Fibroblast of upper back skin (primary cell): ENCODE measurements around the gene DRC7.
A peak's percentile ranks its signal among the peaks of the same experiment; 100 is the strongest.

Experiments used
- DNase-seq: peaks from one replicate; pipeline ENCODE4 v3.0.0-alpha.2; 2013

The DRC7 gene

DNA sequence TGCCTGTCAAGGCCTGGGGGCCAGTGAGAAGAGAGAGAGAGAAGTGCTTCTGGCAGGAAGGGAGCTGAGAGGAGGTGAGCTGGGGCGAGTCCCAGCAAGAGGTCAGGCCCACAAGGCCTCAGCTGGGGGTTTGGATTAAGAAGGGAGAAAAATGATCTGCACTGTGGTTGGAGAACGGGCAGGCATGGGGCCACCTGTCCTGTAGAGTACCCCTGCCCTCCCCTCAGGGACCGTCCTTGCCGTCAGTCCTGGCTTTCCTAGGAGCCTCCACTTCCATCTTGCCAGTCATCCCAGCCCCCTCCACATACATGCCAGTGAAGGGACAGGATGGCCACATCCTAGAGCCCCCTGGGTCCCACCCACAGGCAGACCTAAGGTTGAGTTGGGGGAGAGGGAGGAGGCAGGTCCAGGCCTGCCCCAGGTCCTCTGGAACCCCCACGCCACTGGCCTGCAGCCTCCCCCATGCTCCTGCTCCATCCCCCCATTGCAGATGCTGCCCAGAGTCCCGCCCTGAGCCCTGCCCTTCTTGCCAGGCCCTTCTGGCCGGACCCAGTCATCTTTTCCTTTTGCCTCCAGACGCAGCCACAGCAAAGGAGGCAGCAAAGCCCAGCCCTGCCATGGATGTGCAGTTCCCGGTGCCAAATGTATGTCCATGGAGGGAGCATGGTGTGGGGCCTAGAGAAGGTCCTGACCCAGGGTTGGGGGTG, 59.9 kb downstream of the DRC7 start:
- DNase-seq: no peak

DNA sequence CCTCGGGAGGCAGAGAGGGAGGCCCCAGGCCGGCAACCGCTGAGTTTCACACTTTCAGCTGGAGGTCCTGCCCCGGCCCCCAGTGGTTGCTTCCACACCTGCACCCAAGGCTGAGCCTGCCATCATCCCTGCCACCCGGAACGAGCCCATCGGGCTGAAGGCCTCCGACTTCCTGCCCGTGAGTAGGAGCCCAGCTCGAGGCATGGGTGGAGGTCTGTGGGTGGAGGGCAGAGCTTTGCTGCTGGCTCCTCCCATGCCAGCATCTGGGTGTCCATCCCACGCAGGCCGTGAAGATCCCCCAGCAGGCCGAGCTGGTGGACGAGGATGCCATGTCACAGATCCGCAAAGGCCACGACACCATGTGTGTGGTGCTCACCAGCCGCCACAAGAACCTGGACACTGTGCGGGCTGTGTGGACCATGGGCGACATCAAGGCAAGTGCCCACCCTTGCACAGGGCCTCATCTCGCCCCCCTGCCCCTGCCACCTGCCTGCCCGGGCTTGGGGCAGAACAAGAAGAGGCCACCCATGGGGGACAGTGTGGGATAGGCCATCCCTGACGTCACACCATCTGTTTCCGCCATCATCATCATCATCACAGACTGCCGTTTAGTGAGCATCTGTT, 60.6 kb downstream of the DRC7 start:
- DNase-seq: no peak

DNA sequence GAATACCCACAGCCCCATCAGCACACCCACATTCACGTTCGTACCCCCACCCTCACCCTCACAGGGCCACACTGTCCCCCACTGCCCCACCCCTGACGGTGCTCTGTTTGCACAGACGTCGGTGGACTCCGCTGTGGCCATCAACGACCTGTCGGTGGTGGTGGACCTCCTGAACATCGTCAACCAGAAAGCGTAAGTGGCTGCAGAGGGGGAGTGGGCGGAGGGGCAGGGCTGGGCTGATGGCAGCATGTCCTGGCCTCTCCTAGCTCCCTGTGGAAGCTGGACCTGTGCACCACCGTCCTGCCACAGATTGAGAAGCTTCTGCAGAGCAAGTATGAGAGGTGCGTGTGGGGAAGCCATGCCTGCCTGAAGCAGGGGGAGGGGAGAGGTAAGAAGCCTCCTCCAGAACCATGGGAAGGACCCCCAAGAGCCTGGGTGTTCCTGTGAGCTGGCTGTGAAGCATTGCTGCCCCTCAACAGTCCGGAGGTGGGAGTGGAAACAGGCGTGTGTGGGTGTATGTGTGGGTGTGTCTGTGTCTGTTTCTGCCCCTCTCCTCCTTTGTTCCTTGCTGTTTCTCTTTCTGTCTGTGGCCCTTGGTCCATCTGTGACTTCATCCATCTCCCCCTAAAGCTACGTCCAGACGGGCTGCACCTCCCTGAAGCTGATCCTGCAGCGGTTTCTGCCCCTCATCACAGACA, 61.3 kb downstream of the DRC7 start:
- no peak for DNase-seq

DNA sequence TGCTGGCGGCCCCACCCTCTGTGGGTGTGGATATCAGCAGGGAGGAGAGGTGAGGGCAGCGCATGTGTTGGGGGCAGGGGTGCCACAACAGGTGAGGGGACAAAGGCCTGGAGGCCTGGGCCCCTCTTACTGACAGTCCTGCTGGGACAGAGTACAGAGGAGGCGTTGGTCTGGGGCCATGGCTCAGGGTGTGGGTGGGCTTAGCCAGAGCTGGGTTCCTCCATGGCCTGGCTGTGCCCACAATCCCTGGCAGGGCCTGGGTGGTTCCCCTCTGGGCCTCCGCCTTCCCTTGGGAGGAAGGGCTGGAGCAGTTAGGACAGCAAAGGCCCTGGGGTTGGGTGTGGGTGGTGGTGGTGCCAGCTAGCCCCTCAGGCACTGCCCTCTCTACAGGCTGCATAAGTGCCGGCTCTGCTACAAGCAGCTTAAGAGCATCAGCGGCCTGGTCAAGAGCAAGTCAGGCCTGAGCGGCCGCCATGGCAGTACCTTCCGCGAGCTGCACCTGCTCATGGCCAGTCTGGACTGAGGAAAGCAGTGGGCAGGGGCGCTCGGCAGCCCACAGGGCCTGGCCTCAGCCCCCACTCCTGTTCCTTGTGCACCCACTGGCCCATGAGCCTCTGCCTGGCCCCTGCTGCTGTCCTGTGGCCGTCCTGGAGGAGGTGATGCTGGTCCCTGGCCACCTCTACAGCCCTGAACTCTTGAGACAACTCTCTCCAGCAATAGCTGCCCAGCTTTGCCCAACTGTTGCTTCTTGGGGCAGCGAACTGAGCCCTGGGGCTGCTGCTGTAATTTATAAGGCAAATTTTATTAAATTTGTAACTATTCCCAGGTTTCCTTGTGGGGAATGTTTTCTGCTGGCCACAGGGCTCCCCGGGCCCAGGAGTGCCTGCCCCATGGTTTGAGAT, 62.1 kb downstream of the DRC7 start:
- no peak for DNase-seq

DNA sequence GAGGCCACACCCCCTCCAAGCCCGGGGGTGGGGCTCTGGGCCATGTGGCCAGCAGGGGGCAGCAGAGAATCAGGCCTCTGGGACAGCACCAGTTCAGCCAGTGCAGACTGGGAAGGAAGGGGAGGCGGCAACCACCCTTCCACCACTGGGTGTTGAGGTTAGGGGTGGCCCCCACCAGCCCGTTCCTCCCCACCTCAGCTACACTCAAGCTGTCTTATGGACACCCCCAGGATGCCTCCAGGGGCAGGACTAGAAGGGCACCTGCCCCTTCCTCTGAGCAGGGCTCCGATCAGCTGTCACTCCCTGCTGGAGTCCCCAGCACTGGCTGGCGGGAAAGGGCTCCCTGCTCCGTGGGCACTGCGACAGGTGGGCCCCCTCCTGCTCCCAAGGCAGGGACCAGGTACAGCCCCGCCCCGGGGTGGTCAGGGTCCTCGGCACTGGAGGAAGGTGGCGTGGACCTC, 62.8 kb downstream of the DRC7 start:
- peak; percentile 67 for DNase-seq

DNA sequence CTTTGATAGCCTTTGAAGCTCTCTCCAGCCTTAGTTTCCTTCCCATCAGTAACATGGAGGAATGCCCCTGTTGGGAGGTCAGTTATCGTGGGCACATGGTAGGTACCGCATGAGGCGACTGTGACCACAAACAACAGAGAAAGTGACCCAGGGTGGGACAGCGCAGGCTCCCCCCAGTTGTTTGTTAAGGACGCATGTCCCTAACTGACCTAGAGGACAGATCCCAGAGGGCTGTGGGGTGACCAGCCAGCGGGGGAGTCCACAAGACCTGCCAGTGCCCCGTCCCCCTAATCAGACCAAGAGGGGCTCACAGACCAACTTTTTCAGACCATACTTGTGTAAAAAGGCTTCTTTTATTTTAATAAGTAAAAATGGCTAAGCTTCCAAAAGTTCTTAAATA, 63.3 kb downstream of the DRC7 start:
- DNase-seq: no peak

DNA sequence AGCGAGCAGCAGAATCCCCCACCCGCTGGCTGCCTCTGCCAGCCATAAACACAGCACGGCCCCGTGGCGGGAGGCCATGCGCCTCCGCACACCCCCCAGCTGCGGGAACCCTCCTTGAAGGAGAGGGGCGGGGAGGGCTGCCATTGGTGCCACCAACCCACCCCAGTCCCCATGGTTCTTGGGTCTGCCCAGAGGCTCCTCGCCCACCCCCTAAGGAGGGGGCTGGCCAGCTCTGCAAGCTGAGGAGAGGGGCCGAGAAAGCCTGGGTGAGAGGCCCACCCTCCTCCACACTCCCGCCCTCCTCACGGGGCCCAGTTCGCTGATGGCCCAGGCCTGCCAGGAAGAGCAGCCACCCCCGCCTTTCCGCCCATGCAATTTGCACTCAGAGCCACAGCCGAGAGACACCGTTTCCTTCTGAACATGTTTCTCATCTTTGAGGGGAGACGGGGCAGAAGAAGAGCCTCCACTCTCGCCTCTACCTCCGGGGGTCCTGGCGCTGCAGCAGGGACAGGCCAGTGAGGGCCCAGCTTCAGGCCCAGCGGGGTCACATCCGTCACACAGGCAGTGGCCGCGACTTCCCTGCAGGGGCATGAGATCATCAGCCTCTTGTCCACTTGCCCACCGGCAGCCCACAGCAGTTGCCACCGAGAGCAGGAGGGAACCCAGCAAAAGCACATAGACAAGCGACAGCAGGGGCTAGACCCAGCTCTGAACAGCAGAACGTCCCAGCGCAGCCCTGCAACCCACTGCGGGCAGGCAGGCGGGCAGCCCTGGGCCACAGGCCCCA, 63.9 kb downstream of the DRC7 start:
- no peak for DNase-seq

DNA sequence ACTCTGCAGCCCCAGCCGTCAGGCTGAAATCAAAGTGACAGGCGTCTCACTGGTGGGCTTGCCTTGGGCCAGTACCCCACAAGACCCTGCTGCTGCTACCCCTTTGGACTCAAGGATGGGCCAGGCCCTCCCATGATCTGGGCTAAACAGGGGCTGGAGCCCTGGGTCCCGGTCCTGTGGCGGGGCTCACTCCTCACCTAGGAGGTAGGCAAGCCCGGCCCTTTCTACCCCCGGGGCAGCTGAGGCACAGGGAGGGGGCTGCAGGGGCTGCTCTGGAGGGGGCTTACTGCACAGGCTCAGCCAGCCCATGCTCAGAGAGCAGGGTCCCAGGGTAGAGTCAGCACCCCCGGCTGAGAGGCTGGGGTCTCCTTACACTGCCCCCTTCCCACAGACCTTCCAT, 64.5 kb downstream of the DRC7 start:
- no peak for DNase-seq

DNA sequence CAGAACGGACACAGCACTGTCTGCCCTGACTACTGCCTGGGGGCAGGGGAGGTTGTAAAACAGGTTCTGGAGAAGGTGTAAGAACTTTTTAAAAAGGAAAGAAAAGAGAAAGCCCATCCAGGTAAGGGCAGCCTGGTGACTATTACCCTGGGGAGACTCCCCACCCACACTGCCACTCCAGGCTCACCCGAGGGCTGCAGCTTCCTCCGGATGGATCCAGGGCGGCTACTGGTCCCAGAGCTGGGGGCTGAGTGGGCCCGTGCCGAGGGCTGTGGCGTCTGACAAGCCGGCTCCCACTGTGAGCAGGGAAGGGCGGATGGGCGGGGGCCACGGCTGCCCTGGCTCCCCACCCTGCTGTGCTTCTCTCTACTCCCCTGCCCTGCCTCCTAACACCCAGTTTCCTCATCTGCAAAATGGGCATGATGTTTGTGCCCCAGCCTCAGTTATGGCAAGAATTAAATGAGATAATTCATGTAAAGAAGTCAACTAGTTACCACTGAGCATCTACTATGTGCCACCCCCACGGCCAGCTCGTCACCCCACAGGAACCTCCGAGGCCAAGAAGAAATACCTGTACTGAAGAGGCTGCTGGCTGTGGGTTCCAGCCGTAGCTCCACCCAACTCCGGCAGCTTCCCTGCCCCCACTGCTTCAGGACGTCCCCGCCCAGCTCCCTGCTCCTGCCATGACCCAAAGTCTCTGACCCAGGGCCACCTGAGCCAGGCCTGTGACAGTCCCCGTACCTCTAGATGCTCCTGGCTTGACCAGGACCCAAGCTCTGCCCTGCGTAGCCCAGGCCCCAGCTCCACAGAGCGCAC, 65.1 kb downstream of the DRC7 start:
- no peak for DNase-seq

DNA sequence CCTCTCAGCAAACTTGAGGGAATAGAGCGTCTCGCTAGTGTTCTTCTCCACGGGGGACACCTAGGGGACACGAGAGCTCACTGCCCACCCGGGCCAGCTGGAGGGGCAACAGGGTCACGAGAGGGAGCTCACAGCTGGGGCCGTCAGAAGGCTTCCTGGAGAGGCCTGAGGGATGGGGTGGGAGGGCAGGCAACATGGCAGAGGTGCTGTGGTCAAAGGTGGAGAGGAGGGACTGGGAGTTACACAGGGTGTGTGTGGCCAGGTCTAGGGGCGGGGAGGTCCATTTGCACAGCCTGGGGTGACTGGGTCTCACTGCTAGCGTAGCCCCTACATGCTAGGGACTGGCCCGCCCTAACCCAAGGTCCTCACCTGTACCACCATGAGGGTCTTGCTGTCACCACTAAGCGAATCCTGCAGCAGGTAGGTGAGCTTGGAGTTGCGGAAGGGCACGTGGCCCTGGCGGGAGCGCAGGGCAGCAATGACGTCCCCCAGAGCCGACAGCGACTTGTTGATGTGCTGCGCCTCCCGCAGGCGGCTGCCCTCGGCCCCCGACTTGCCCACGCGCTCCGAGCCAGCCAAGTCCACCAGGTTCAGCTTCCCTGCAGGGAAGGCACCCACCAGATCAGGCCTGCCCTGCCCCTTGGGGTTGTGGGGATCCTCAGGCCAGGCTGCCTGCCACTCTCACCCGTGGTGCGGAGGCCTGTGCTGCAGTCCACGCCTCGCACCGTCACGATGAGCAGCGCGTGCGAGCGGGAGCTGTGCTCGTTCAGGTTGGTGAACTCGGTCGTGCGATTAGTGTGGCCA, 66.0 kb downstream of the DRC7 start:
- DNase-seq: no peak

DNA sequence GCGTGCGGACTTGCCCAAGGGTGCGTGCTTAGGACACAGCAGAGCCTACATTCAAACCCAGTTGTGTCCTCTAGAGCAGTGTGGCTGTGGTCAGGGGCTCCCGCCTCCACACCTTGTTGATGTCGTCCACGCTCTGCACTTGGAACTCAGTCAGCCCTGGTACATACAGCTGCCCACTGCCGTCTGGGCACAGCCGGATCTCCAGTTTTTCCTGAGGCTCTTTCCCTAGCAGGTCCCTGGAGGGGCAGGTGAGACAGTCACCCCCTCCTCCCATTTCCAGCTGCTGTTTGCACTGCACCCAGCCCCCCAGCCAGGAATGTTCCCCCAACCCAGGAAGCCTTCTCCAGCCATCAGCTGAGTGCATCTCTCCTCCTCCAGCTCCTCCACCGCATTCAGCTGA, 66.7 kb downstream of the DRC7 start:
- DNase-seq: no peak

DNA sequence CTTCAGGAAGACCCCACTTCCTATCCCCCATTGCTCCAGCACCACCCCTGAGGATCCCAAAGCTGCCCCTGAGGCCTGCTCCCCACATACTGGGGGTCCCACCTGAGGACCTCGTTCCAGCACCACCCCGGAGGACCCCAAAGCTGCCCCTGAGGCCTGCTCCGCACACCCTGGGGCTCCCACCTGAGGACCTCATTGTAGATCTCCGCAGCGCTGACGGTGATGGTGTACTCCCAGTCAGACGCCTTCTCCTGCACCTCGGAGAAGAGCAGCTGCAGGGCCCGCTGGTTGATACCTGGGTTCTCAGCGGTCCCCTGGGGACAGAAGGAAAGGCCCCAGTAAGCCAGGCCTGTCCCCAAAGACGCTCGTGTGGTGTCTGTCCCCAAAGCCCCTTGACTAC, 67.4 kb downstream of the DRC7 start:
- DNase-seq: no peak

DNA sequence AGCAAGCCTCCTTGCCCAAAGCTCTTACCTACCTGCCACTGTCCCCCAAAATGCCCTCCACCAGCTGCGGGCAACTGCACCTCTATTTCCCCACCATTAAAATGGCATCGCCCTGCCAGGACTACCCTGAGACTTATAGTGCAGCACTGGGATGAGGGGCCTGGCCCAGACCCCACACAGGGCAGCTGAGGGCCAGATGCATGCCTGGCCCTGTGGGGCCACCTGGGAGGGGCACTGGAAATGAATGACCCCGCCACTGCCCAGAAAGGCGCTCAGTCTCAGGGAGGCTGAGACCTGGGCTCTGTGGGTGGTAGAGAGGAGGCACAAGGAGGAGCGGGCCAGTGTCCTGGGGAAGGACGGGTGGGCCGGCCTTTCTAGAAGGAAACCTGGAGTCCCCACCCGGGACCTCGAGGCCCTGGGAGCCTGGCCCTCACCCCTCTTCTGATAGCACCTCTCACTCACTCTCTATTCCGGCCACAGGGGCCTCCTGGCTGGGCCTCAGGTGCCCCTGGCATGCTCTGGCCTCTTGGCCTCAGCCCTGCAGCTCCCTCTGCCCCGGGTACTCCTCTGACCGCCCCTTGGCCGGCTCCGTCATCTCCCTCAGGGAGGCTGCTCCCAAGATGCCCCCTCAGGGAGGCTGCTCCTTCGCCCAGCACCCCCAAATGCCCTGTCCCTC, 67.9 kb downstream of the DRC7 start:
- DNase-seq: no peak

DNA sequence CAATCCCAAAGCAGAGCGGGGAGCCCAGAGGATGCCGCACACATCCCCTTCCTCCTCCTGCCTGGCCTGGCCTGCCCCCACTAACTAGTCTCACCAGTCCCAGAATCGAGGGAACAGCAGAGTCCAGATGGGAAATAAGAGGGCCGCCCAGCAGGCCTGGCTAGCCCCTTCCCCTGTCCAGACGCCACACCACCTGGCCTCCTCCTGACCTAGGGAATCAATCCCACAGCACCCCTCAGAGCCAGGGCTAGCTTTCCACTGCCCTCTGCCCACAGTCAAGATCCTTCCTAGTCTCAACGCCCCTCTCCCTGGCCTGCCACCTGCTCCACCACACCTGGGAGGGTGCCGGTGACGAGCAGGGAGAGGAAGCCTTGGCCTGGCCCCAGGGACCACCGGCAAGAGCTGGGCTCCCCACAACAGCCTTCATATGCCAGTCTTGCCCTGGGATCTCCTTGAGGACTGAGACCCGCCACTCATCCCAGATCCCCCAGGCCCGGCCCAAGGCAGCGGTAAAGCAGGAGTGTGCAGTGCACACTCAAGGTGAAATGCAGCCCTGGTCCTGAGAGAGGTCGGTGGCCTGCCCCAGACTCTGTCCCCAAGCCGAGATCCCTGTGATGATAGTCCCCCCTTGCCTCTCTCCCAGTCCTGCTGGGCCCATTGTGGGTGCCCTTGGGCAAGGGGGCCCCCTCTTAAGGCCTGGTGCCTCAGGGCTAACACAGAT, 68.8 kb downstream of the DRC7 start:
- no peak for DNase-seq

DNA sequence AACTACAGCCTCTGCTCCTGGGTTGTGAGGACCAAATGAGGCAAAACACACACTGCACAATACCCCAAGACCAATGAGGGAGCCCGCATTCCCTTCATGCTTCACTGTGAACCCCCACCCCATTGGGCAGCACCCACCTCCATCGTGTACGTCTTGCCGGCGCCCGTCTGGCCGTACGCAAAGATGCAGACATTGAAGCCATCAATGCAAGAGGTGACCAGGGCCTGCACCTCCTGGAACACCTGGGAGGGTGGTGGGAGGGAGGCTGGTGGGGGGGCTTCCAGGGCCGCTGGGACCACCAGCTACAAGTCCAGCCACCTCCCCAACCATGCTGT, 69.4 kb downstream of the DRC7 start:
- DNase-seq: no peak

DNA sequence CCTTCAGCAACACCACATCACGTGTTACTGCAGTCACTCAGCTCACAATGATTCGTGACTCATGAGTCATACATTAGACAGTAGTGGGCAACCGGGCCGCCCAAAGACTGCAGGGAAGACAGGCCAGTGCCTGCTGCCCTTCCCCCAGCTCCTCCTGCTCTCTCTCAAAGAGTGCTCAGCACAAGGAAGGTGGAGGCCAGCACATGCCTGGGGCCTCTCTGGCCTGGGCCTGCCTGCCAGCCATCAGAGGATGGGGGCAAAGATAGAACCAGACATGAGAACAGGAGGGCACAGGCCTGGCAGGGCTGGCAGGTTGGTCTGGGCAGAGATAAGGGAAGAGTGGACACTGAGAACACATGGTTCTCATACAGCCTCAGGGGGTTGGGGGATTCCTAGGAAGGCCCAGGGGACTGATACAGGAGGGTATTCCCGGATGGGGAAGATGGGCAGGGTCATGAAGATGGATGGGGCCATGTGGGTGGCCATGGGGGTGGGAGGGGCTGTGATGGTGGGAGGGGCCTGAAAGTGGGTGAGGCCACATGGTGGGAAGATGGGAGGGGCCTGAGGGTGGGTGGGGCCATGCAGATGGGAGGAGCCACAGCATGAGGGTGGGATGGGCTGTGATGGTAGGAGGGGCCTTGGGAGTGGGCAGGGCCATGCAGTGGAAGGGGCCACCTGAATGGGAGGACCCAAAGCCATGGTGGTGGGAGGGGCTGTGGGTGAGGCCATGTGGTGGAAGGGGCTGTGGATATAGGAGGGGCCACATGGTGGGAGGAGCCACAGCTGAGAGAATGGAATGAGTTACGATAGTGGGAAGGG, 69.9 kb downstream of the DRC7 start:
- DNase-seq: peak; percentile 84

DNA sequence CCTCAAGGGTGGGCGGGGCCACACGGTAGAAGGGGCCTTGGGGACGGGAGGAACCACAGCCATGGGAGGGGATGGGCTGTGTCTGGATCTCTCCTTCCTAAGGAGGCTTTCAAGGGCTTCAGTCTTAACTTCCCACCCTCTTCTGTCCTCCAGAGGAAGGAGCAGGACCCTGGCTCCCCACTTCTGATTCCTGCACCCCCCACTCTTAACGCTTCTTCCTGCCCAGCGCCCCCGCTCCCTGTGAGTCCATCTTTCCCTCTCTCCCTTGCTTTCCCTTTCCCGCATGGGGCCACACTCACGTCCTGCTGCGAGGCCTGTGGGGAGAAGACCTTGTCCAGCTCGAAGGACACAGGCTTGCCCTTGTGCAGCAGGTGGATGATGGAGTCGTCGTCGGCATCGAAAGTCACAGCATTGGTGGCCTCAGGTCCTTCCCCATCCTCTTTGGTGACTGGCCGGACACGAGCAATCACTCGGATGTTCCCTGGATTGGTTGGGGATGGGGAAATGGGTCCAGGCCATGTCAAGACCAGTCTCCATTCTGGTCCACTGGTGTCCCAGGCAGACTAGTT, 70.6 kb downstream of the DRC7 start:
- DNase-seq: no peak

DNA sequence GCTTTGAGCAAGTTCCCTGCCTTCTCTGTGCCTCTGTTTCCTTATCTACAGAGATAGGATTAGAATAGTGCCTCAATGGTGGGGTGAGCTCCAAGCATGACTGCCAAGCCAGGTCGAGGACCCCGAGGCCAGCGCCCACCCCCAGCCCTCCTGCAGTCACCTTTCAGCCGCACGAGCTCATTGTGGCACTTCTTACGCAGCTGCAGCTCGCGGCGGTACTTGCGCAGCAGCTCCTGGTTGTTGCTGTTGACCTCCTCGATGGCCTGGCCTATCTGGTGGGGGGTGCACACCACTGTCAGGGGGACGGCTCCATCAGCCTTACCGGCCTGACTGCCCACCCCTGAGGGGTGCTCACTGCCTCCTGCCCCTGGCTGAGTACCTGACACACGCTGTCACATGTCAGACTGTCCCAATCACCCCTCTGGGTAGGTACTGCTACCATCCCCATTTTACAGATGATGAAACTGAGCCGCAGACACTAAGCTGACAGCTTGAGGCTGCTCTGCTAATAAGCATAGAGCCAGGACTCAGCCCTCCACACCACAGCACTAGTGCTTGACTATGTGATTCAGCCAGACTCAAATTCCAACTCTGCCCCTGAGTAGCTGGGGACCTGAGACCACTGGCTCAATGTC, 72.2 kb downstream of the DRC7 start:
- no peak for DNase-seq
